WTC11 (cell line): ENCODE data around the gene CACNA1F. TPM values are rescaled to one million over a fixed set of nuclear protein-coding genes. Genes with fewer than 3 reads are reported as not detected.

Experiments
- ATAC-seq: fragments of 200-7000 bp; cut with Tn5 transposase; 2 replicates; pipeline ENCODE4 v1.10.0; 2021; ENCODE audit warnings: mild to moderate bottlenecking, moderate library complexity
- CTCF ChIA-PET: fragments of 300-600 bp; sonication (Branson Sonifier 250); formaldehyde crosslinking; loops from one replicate; lab custom pipeline; 2021; ENCODE audit warnings: antibody characterized with exemption; lab: Charles Lee
- POLR2A ChIA-PET: fragments of 350-600 bp; sonication (Branson Sonifier 250); formaldehyde crosslinking; loops from one replicate; lab custom pipeline; 2021; ENCODE audit warnings: antibody characterized with exemption; lab: Charles Lee
- DNase-seq: peaks from one replicate; pipeline ENCODE4 v3.0.0; 2021; ENCODE audit warnings: low spot score
- H3K27ac Mint-ChIP-seq: 2 replicates; pipeline ENCODE4 v1.8.0; 2021; ENCODE audit warnings: mixed read lengths
- H3K27me3 Mint-ChIP-seq: 2 replicates; pipeline ENCODE4 v1.8.0; 2021; ENCODE audit warnings: low read depth, mild to moderate bottlenecking, moderate library complexity, mixed read lengths
- H3K36me3 Mint-ChIP-seq: 2 replicates; pipeline ENCODE4 v1.8.0; 2021; ENCODE audit warnings: mixed read lengths
- H3K4me1 Mint-ChIP-seq: 2 replicates; pipeline ENCODE4 v1.8.0; 2022; ENCODE audit warnings: mixed read lengths
- H3K4me3 Mint-ChIP-seq: 2 replicates; pipeline ENCODE4 v1.8.0; 2021; ENCODE audit warnings: mild to moderate bottlenecking, moderate library complexity, mixed read lengths
- H3K9me3 Mint-ChIP-seq: 2 replicates; pipeline ENCODE4 v1.8.0; 2021; ENCODE audit warnings: mixed read lengths
- ATF1 ChIP-seq: sonication (generic); formaldehyde crosslinking; IDR thresholded peaks from 2 replicates; pipeline ENCODE4 v1.8.1; 2023; ENCODE audit warnings: mild to moderate bottlenecking, moderate library complexity, missing genetic modification reagents
- CREB1 ChIP-seq: sonication (generic); formaldehyde crosslinking; IDR thresholded peaks from 2 replicates; pipeline ENCODE4 v1.8.0; 2023; ENCODE audit warnings: mild to moderate bottlenecking, missing genetic modification reagents
- FOXJ3 ChIP-seq: sonication (generic); formaldehyde crosslinking; IDR thresholded peaks from 2 replicates; pipeline ENCODE4 v1.9.0; 2021; ENCODE audit warnings: missing genetic modification reagents, mild to moderate bottlenecking, borderline replicate concordance
- FOXK1 ChIP-seq: sonication (generic); formaldehyde crosslinking; IDR thresholded peaks from 2 replicates; pipeline ENCODE4 v1.8.0; 2022; ENCODE audit warnings: mild to moderate bottlenecking, moderate library complexity, missing genetic modification reagents
- FOXP1 ChIP-seq: sonication (generic); formaldehyde crosslinking; IDR thresholded peaks from 2 replicates; pipeline ENCODE4 v1.8.0; 2022; ENCODE audit warnings: missing genetic modification reagents, mild to moderate bottlenecking, moderate library complexity, borderline replicate concordance
- GABPB1 ChIP-seq: sonication (generic); formaldehyde crosslinking; IDR thresholded peaks from 2 replicates; pipeline ENCODE4 v1.8.1; 2023; ENCODE audit warnings: mild to moderate bottlenecking, missing genetic modification reagents
- HMGA2 ChIP-seq: fragments of 250-450 bp; sonication (Bioruptor Pico); IDR thresholded peaks from 2 replicates; pipeline ENCODE4 v1.4.0; 2021; ENCODE audit warnings: mild to moderate bottlenecking, moderate library complexity
- IRF2 ChIP-seq: sonication (generic); formaldehyde crosslinking; IDR thresholded peaks from 2 replicates; pipeline ENCODE4 v1.8.0; 2022; ENCODE audit warnings: low read depth, missing genetic modification reagents, borderline replicate concordance
- NR1H2 ChIP-seq: sonication (generic); formaldehyde crosslinking; IDR thresholded peaks from 2 replicates; pipeline ENCODE4 v1.9.0; 2021; ENCODE audit warnings: mild to moderate bottlenecking, moderate library complexity, missing genetic modification reagents
- NR2C2 ChIP-seq: sonication (generic); formaldehyde crosslinking; IDR thresholded peaks from 2 replicates; pipeline ENCODE4 v1.8.0; 2022; ENCODE audit warnings: mild to moderate bottlenecking, missing genetic modification reagents
- TCF7 ChIP-seq: sonication (generic); formaldehyde crosslinking; IDR thresholded peaks from 2 replicates; pipeline ENCODE4 v1.8.0; 2022; ENCODE audit warnings: mild to moderate bottlenecking, low read depth, missing genetic modification reagents, moderate library complexity
- total RNA-seq: library from RNA; stranded (reverse); gene quantifications from 3 replicates; pipeline ENCODE4 v1.2.3, GENCODE V29; 2021
- TF ChIP-seq, protein P1 (sequence below): sonication (generic); formaldehyde crosslinking; IDR thresholded peaks from 2 replicates; pipeline ENCODE4 v1.8.1; 2023; ENCODE audit warnings: mild to moderate bottlenecking, missing genetic modification reagents
- TF ChIP-seq, protein P2 (sequence below): sonication (generic); formaldehyde crosslinking; IDR thresholded peaks from 2 replicates; pipeline ENCODE4 v1.8.0; 2022; ENCODE audit warnings: mild to moderate bottlenecking, missing genetic modification reagents
- TF ChIP-seq, protein P3 (sequence below): sonication (generic); formaldehyde crosslinking; IDR thresholded peaks from 2 replicates; pipeline ENCODE4 v1.8.1; 2023; ENCODE audit warnings: mild to moderate bottlenecking, missing genetic modification reagents, moderate library complexity
- TF ChIP-seq, protein P4 (sequence below): sonication (generic); formaldehyde crosslinking; IDR thresholded peaks from 2 replicates; pipeline ENCODE4 v1.8.1; 2023; ENCODE audit warnings: mild to moderate bottlenecking, moderate library complexity, missing genetic modification reagents
- TF ChIP-seq, protein P5 (sequence below): sonication (generic); formaldehyde crosslinking; IDR thresholded peaks from 2 replicates; pipeline ENCODE4 v1.8.0; 2022; ENCODE audit warnings: mild to moderate bottlenecking, missing genetic modification reagents
- TF ChIP-seq, protein P6 (sequence below): fragments of 250-450 bp; sonication (Bioruptor Pico); IDR thresholded peaks from 2 replicates; pipeline ENCODE4 v1.8.0; 2021; ENCODE audit warnings: mild to moderate bottlenecking
- TF ChIP-seq, protein P7 (sequence below): fragments of 250-450 bp; sonication (Bioruptor Pico); IDR thresholded peaks from 2 replicates; pipeline ENCODE4 v1.9.0; 2021; ENCODE audit warnings: mild to moderate bottlenecking, borderline replicate concordance

Gene CACNA1F
- total RNA-seq, 1 experiment from 2014 or later, result 1.6 TPM

DNA sequence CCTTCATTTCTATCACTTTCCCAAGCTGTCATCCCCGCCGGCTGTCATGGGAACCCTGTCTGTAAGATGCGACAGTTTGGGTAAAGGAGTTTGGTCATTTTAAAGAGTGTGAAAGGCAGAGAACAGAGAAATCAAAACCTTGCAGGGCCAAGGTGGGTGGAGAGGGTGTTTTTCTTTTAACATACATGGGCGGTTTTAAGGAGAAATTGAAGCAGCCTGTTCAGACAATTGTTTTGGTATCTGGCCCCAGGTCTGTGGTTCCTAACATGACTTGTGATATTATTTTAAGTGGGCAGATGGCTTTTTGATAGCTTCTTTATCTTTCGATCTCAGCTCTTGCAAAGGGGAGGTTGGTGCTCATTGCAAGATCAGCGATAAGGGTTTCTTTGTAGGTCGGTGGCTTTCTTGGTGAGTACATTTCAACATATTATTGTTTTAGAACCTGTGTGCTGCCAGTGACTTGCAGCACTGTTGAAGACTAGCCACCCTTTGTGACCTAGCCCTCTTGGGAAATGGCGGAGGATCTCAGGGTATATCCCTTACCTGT is 40.1 kb upstream of the CACNA1F start:
- ChIA-PET CTCF (no interaction called here), POLR2A (no interaction called here)
- no peak overlapping the region for H3K4me3 Mint-ChIP-seq
- peaks cover 8% of the 10 kb centered on the region; the same call in 1 of the 2 replicates for H3K36me3 Mint-ChIP-seq
- no peak for DNase-seq
- no peaks in the 10 kb centered on the region for H3K9me3 Mint-ChIP-seq
- peaks cover 24% of the 10 kb centered on the region for H3K4me1 Mint-ChIP-seq
- TF ChIP-seq, protein P1, sequence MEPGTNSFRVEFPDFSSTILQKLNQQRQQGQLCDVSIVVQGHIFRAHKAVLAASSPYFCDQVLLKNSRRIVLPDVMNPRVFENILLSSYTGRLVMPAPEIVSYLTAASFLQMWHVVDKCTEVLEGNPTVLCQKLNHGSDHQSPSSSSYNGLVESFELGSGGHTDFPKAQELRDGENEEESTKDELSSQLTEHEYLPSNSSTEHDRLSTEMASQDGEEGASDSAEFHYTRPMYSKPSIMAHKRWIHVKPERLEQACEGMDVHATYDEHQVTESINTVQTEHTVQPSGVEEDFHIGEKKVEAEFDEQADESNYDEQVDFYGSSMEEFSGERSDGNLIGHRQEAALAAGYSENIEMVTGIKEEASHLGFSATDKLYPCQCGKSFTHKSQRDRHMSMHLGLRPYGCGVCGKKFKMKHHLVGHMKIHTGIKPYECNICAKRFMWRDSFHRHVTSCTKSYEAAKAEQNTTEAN (CRISPR knock-in tag), result no peak
- TF ChIP-seq FOXK1 (CRISPR knock-in tag) (no peak), CREB1 (no peak), TCF7 (CRISPR knock-in tag) (no peak)
- TF ChIP-seq, protein P2, sequence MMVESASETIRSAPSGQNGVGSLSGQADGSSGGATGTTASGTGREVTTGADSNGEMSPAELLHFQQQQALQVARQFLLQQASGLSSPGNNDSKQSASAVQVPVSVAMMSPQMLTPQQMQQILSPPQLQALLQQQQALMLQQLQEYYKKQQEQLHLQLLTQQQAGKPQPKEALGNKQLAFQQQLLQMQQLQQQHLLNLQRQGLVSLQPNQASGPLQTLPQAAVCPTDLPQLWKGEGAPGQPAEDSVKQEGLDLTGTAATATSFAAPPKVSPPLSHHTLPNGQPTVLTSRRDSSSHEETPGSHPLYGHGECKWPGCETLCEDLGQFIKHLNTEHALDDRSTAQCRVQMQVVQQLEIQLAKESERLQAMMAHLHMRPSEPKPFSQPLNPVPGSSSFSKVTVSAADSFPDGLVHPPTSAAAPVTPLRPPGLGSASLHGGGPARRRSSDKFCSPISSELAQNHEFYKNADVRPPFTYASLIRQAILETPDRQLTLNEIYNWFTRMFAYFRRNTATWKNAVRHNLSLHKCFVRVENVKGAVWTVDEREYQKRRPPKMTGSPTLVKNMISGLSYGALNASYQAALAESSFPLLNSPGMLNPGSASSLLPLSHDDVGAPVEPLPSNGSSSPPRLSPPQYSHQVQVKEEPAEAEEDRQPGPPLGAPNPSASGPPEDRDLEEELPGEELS (CRISPR knock-in tag), result no peak
- TF ChIP-seq, protein P3, sequence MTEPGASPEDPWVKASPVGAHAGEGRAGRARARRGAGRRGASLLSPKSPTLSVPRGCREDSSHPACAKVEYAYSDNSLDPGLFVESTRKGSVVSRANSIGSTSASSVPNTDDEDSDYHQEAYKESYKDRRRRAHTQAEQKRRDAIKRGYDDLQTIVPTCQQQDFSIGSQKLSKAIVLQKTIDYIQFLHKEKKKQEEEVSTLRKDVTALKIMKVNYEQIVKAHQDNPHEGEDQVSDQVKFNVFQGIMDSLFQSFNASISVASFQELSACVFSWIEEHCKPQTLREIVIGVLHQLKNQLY (CRISPR knock-in tag), result no peak
- TF ChIP-seq, protein P4, sequence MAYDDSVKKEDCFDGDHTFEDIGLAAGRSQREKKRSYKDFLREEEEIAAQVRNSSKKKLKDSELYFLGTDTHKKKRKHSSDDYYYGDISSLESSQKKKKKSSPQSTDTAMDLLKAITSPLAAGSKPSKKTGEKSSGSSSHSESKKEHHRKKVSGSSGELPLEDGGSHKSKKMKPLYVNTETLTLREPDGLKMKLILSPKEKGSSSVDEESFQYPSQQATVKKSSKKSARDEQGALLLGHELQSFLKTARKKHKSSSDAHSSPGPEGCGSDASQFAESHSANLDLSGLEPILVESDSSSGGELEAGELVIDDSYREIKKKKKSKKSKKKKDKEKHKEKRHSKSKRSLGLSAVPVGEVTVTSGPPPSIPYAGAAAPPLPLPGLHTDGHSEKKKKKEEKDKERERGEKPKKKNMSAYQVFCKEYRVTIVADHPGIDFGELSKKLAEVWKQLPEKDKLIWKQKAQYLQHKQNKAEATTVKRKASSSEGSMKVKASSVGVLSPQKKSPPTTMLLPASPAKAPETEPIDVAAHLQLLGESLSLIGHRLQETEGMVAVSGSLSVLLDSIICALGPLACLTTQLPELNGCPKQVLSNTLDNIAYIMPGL (CRISPR knock-in tag), result no peak
- no peak for ATAC-seq
- H3K27ac Mint-ChIP-seq, result no peak overlapping the region
- H3K27me3 Mint-ChIP-seq, result no peaks in the 10 kb centered on the region

DNA sequence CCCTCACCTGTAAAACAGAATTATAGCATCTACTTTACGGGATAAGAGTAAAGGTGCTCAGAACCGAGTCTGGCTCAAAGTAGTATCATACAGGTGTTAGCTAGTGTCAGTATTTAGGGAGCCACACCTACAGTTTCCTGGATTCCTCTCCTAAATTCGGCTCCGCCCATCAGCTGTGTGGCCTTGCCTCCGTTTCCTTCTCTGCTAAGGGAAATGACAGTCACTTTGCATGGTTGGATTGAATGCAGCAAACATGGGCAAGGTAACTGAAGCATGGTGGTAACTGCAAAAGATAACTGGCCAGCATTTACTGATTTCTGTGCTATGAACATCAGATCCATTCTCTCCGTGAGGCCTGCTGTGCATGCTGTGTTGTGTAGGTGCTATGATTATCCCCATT is 39.3 kb upstream of the CACNA1F start:
- no peaks in the 10 kb centered on the region for H3K27me3 Mint-ChIP-seq
- H3K36me3 Mint-ChIP-seq, result peaks cover 8% of the 10 kb centered on the region; the same call in 1 of the 2 replicates
- ATAC-seq (no peak), DNase-seq (no peak)
- H3K9me3 Mint-ChIP-seq, result no peaks in the 10 kb centered on the region
- CTCF ChIA-PET, result no interaction called here
- POLR2A ChIA-PET, result interaction anchor here (1.2 kb wide), 1 partner anchor 81 kb away, joined by 3 read pairs; no protein-coding TSS in a partner anchor
- no peak for TF ChIP-seq NR2C2 (CRISPR knock-in tag)
- TF ChIP-seq, protein P5, sequence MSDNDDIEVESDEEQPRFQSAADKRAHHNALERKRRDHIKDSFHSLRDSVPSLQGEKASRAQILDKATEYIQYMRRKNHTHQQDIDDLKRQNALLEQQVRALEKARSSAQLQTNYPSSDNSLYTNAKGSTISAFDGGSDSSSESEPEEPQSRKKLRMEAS (CRISPR knock-in tag), result no peak
- TF ChIP-seq NR1H2 (CRISPR knock-in tag), result no peak
- no peak for TF ChIP-seq HMGA2
- no peak for TF ChIP-seq IRF2 (CRISPR knock-in tag)
- no peak overlapping the region for H3K4me3 Mint-ChIP-seq
- no peak overlapping the region for H3K27ac Mint-ChIP-seq
- peaks cover 27% of the 10 kb centered on the region for H3K4me1 Mint-ChIP-seq

DNA sequence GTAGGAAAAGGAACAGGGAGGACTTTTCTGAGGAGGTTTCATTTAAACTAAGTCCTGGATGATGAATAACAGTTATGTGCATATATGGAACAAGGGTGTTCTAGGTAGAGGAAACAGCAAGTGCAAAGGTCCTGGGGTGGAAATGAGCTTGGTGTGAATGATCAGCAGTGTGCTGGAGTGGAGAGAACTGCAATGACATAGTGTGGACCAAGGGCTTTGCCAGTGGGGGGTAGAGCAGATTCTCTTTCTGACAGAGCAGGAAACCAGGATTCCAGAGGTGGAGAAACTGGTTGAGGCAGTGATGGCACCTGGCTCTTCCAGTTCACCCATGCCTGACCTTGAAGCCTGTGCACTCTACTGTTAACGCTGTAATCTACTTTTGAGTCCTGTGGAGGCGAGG is 38.2 kb upstream of the CACNA1F start:
- peak overlapping the region; percentile 79 for H3K27ac Mint-ChIP-seq
- no peaks in the 10 kb centered on the region for H3K9me3 Mint-ChIP-seq
- no peaks in the 10 kb centered on the region for H3K27me3 Mint-ChIP-seq
- ChIA-PET POLR2A (interaction anchor here (1.2 kb wide), 1 partner anchor 80 kb away, joined by 3 read pairs; no protein-coding TSS in a partner anchor), CTCF (no interaction called here)
- H3K4me1 Mint-ChIP-seq, result peaks cover 22% of the 10 kb centered on the region
- peaks cover 8% of the 10 kb centered on the region; the same call in 1 of the 2 replicates for H3K36me3 Mint-ChIP-seq
- DNase-seq, result no peak
- H3K4me3 Mint-ChIP-seq, result peak overlapping the region; percentile 56
- no peak for ATAC-seq
- no peak for TF ChIP-seq GABPB1 (CRISPR knock-in tag)
- no peak for TF ChIP-seq FOXJ3 (CRISPR knock-in tag)
- TF ChIP-seq FOXP1, result no peak
- TF ChIP-seq, protein P6, sequence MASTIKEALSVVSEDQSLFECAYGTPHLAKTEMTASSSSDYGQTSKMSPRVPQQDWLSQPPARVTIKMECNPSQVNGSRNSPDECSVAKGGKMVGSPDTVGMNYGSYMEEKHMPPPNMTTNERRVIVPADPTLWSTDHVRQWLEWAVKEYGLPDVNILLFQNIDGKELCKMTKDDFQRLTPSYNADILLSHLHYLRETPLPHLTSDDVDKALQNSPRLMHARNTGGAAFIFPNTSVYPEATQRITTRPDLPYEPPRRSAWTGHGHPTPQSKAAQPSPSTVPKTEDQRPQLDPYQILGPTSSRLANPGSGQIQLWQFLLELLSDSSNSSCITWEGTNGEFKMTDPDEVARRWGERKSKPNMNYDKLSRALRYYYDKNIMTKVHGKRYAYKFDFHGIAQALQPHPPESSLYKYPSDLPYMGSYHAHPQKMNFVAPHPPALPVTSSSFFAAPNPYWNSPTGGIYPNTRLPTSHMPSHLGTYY, result no peak
- TF ChIP-seq, protein P7, sequence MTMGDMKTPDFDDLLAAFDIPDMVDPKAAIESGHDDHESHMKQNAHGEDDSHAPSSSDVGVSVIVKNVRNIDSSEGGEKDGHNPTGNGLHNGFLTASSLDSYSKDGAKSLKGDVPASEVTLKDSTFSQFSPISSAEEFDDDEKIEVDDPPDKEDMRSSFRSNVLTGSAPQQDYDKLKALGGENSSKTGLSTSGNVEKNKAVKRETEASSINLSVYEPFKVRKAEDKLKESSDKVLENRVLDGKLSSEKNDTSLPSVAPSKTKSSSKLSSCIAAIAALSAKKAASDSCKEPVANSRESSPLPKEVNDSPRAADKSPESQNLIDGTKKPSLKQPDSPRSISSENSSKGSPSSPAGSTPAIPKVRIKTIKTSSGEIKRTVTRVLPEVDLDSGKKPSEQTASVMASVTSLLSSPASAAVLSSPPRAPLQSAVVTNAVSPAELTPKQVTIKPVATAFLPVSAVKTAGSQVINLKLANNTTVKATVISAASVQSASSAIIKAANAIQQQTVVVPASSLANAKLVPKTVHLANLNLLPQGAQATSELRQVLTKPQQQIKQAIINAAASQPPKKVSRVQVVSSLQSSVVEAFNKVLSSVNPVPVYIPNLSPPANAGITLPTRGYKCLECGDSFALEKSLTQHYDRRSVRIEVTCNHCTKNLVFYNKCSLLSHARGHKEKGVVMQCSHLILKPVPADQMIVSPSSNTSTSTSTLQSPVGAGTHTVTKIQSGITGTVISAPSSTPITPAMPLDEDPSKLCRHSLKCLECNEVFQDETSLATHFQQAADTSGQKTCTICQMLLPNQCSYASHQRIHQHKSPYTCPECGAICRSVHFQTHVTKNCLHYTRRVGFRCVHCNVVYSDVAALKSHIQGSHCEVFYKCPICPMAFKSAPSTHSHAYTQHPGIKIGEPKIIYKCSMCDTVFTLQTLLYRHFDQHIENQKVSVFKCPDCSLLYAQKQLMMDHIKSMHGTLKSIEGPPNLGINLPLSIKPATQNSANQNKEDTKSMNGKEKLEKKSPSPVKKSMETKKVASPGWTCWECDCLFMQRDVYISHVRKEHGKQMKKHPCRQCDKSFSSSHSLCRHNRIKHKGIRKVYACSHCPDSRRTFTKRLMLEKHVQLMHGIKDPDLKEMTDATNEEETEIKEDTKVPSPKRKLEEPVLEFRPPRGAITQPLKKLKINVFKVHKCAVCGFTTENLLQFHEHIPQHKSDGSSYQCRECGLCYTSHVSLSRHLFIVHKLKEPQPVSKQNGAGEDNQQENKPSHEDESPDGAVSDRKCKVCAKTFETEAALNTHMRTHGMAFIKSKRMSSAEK, result no peak
- TF ChIP-seq ATF1 (CRISPR knock-in tag), result no peak
